ENCODE measurements around the gene UQCR11. TPM values are rescaled to one million over a fixed set of nuclear protein-coding genes. Genes with fewer than 3 reads are reported as not detected.

UQCR11 gene
- total RNA-seq, 1 donor from 2014 or later, result 184 TPM

GRCh38 chr19:1613808-1614570 lies 8.7 kb upstream of the UQCR11 start:
- H3K36me3 Mint-ChIP-seq (ENCODE audit: low read depth), result peaks cover 23% of the 10 kb centered on the region
- H3K4me3 Mint-ChIP-seq (ENCODE audit: unreplicated experiment), result no peak overlapping the region
- no peaks in the 10 kb centered on the region for H3K9me3 Mint-ChIP-seq (ENCODE audit: low read depth)
- H3K27me3 Mint-ChIP-seq (ENCODE audit: low read depth), result no peaks in the 10 kb centered on the region
- no peak for TF ChIP-seq CTCF (IDR thresholded peaks at IDR 0.05)
- H3K27ac Mint-ChIP-seq (ENCODE audit: unreplicated experiment), result no peak overlapping the region
- H3K4me1 Mint-ChIP-seq (ENCODE audit: low read depth), result no peaks in the 10 kb centered on the region
- no peak for DNase-seq (ENCODE audit: low spot score)

- DNase-seq (ENCODE audit: low spot score), result no peak
- no peaks in the 10 kb centered on the region for H3K9me3 Mint-ChIP-seq (ENCODE audit: low read depth)
- no peak overlapping the region for H3K27ac Mint-ChIP-seq (ENCODE audit: unreplicated experiment)
- no peak for TF ChIP-seq CTCF (IDR thresholded peaks at IDR 0.05)
- H3K4me3 Mint-ChIP-seq (ENCODE audit: unreplicated experiment), result no peak overlapping the region
- no peaks in the 10 kb centered on the region for H3K27me3 Mint-ChIP-seq (ENCODE audit: low read depth)
- no peaks in the 10 kb centered on the region for H3K4me1 Mint-ChIP-seq (ENCODE audit: low read depth)
- H3K36me3 Mint-ChIP-seq (ENCODE audit: low read depth), result peaks cover 19% of the 10 kb centered on the region
Measured at GRCh38 chr19:1613146-1613545, 7.9 kb upstream of the UQCR11 start.

- H3K27me3 Mint-ChIP-seq (ENCODE audit: low read depth), result no peaks in the 10 kb centered on the region
- no peak overlapping the region for H3K27ac Mint-ChIP-seq (ENCODE audit: unreplicated experiment)
- H3K9me3 Mint-ChIP-seq (ENCODE audit: low read depth), result no peaks in the 10 kb centered on the region
- no peaks in the 10 kb centered on the region for H3K4me1 Mint-ChIP-seq (ENCODE audit: low read depth)
- no peak for TF ChIP-seq CTCF (IDR thresholded peaks at IDR 0.05)
- peaks cover 17% of the 10 kb centered on the region for H3K36me3 Mint-ChIP-seq (ENCODE audit: low read depth)
- H3K4me3 Mint-ChIP-seq (ENCODE audit: unreplicated experiment), result no peak overlapping the region
- DNase-seq (ENCODE audit: low spot score), result no peak
Measured at GRCh38 chr19:1612114-1613086, 7.1 kb upstream of the UQCR11 start.

- no peak overlapping the region for H3K4me3 Mint-ChIP-seq (ENCODE audit: unreplicated experiment)
- peaks cover 17% of the 10 kb centered on the region for H3K36me3 Mint-ChIP-seq (ENCODE audit: low read depth)
- H3K27me3 Mint-ChIP-seq (ENCODE audit: low read depth), result no peaks in the 10 kb centered on the region
- peaks cover 5% of the 10 kb centered on the region for H3K4me1 Mint-ChIP-seq (ENCODE audit: low read depth)
- H3K27ac Mint-ChIP-seq (ENCODE audit: unreplicated experiment), result peak overlapping the region; percentile 42
- no peaks in the 10 kb centered on the region for H3K9me3 Mint-ChIP-seq (ENCODE audit: low read depth)
- DNase-seq (ENCODE audit: low spot score), result no peak
- no peak for TF ChIP-seq CTCF (IDR thresholded peaks at IDR 0.05)
Measured at GRCh38 chr19:1611353-1611752, 6.1 kb upstream of the UQCR11 start.

- Mint-ChIP-seq H3K27me3 (ENCODE audit: low read depth) (no peaks in the 10 kb centered on the region), H3K4me1 (ENCODE audit: low read depth) (peaks cover 10% of the 10 kb centered on the region), H3K27ac (ENCODE audit: unreplicated experiment) (no peak overlapping the region), H3K36me3 (ENCODE audit: low read depth) (peaks cover 14% of the 10 kb centered on the region), H3K4me3 (ENCODE audit: unreplicated experiment) (no peak overlapping the region), H3K9me3 (ENCODE audit: low read depth) (no peaks in the 10 kb centered on the region)
- no peak for TF ChIP-seq CTCF (IDR thresholded peaks at IDR 0.05)
- DNase-seq (ENCODE audit: low spot score), result no peak
Measured at GRCh38 chr19:1610579-1610978, 5.3 kb upstream of the UQCR11 start.
